ENCODE data around the gene ASIC3. TPM values are rescaled to one million over a fixed set of nuclear protein-coding genes. Genes with fewer than 3 reads are reported as not detected.

Gene ASIC3
- total and polyA plus RNA-seq, 2 experiments from 2014 or later = 6.8 to 9.8 TPM

GRCh38 chr7:151070574-151070960 lies 22.2 kb downstream of the ASIC3 start:
- no peaks in the 10 kb centered on the region for H3K9me3 ChIP-seq (ENCODE audit: low read depth)
- no peak for DNase-seq (ENCODE audit: low read depth in 1 of 2, low spot score in 1 of 2)
- H3K36me3 ChIP-seq = peaks cover 65% of the 10 kb centered on the region
- TF ChIP-seq, protein P1, sequence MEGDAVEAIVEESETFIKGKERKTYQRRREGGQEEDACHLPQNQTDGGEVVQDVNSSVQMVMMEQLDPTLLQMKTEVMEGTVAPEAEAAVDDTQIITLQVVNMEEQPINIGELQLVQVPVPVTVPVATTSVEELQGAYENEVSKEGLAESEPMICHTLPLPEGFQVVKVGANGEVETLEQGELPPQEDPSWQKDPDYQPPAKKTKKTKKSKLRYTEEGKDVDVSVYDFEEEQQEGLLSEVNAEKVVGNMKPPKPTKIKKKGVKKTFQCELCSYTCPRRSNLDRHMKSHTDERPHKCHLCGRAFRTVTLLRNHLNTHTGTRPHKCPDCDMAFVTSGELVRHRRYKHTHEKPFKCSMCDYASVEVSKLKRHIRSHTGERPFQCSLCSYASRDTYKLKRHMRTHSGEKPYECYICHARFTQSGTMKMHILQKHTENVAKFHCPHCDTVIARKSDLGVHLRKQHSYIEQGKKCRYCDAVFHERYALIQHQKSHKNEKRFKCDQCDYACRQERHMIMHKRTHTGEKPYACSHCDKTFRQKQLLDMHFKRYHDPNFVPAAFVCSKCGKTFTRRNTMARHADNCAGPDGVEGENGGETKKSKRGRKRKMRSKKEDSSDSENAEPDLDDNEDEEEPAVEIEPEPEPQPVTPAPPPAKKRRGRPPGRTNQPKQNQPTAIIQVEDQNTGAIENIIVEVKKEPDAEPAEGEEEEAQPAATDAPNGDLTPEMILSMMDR (IDR thresholded peaks at IDR 0.05; ENCODE audit: low read depth, low read length) = no peak
- no peaks in the 10 kb centered on the region for H3K4me1 ChIP-seq (ENCODE audit: low read depth)
- H3K27me3 ChIP-seq = no peaks in the 10 kb centered on the region
- H3K27ac ChIP-seq = no peak overlapping the region
- H3K4me3 ChIP-seq = no peak overlapping the region

DNA sequence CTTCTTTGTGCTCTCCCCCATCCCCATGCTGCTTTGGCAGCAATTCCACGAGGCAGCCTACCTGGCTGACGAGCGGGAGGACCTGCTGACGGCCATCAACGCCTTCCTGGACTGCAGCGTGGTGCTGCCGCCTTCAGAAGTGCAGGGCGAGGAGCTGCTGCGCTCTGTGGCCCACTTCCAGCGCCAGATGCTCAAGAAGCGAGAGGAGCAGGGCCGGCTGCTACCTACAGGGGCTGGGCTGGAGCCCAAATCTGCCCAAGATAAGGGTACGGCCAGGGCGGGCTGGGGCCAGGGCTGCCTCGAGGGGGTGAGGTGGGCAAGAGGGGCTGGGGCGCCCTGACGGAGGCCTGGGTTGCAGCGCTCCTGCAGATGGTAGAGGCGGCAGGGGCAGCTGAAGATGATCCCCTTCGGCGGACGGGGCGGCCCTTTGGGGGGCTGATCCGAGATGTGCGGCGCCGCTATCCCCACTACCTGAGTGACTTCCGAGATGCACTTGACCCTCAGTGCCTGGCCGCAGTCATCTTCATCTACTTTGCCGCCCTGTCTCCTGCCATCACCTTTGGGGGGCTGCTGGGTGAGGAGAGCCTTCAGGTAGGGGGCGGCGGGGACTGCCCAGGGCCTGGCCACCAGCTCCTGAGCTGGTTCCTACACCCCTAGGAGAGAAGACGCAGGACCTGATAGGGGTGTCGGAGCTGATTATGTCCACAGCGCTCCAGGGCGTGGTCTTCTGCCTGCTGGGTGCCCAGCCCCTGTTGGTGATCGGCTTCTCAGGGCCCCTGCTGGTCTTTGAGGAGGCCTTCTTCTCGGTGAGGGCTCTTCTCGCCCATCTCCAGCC lies 22.9 kb downstream of the ASIC3 start:
- TF ChIP-seq, protein P1 (IDR thresholded peaks at IDR 0.05; ENCODE audit: low read depth, low read length) = no peak
- Histone ChIP-seq H3K4me3 (no peak overlapping the region), H3K36me3 (peaks cover 64% of the 10 kb centered on the region), H3K27me3 (no peaks in the 10 kb centered on the region), H3K4me1 (ENCODE audit: low read depth) (no peaks in the 10 kb centered on the region), H3K27ac (no peak overlapping the region), H3K9me3 (ENCODE audit: low read depth) (no peaks in the 10 kb centered on the region)
- no peak for DNase-seq (ENCODE audit: low read depth in 1 of 2, low spot score in 1 of 2)

DNA sequence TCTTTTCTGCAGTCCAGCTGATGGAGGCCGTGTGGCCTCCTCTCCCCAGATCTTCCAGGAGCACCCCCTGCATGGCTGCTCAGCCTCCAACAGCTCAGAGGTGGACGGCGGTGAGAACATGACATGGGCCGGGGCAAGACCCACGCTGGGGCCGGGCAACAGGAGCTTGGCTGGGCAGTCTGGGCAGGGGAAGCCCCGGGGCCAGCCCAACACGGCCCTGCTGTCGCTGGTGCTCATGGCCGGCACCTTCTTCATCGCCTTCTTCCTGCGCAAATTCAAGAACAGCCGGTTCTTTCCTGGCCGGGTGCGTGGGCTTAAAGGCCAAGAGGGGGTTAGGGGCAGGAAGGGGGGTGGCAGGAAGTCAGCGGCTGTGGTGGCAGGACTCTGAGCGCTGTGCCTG lies 25.7 kb downstream of the ASIC3 start:
- no peak overlapping the region for H3K27ac ChIP-seq
- H3K4me1 ChIP-seq (ENCODE audit: low read depth) = no peaks in the 10 kb centered on the region
- TF ChIP-seq, protein P1 (IDR thresholded peaks at IDR 0.05; ENCODE audit: low read depth, low read length) = no peak
- no peak for DNase-seq (ENCODE audit: low read depth in 1 of 2, low spot score in 1 of 2)
- peaks cover 42% of the 10 kb centered on the region for H3K36me3 ChIP-seq
- H3K4me3 ChIP-seq = no peak overlapping the region
- H3K27me3 ChIP-seq = no peaks in the 10 kb centered on the region
- no peaks in the 10 kb centered on the region for H3K9me3 ChIP-seq (ENCODE audit: low read depth)

- Histone ChIP-seq H3K27ac (no peak overlapping the region), H3K4me1 (ENCODE audit: low read depth) (peaks cover 5% of the 10 kb centered on the region), H3K36me3 (peaks cover 32% of the 10 kb centered on the region), H3K27me3 (no peaks in the 10 kb centered on the region), H3K4me3 (no peak overlapping the region), H3K9me3 (ENCODE audit: low read depth) (no peaks in the 10 kb centered on the region)
- no peak for DNase-seq (ENCODE audit: low read depth in 1 of 2, low spot score in 1 of 2)
- TF ChIP-seq, protein P1 (IDR thresholded peaks at IDR 0.05; ENCODE audit: low read depth, low read length) = no peak
These were observed 26.7 kb downstream of the ASIC3 start for GRCh38 chr7:151074817-151075661.

DNA sequence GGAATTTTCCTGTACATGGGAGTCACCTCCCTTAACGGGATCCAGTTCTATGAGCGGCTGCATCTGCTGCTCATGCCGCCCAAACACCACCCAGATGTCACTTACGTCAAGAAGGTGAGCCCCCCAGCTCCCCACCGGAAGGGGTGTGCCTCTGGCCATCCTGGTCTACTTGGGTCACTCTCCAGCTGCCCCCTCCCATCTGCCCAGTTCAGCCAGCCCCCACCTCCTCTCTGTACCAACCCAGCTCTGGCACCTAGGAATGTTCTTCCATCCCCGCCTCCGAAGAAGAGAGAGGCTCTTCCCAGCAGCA lies 27.3 kb downstream of the ASIC3 start:
- DNase-seq (ENCODE audit: low read depth in 1 of 2, low spot score in 1 of 2) = no peak
- TF ChIP-seq, protein P1 (IDR thresholded peaks at IDR 0.05; ENCODE audit: low read depth, low read length) = no peak
- Histone ChIP-seq H3K27ac (no peak overlapping the region), H3K27me3 (no peaks in the 10 kb centered on the region), H3K9me3 (ENCODE audit: low read depth) (no peaks in the 10 kb centered on the region), H3K4me3 (no peak overlapping the region), H3K36me3 (peaks cover 27% of the 10 kb centered on the region), H3K4me1 (ENCODE audit: low read depth) (peaks cover 5% of the 10 kb centered on the region)
